ENCODE data around the gene NDUFS2. TPM values are rescaled to one million over a fixed set of nuclear protein-coding genes. Genes with fewer than 3 reads are reported as not detected.

Gene NDUFS2
- total and polyA plus RNA-seq, 2 of the 8 experiments (the other 6 are each of a cell fraction or from before 2014, with no cell fraction given) = 95.1 to 113 TPM

GRCh38 chr1:161159913-161160243 lies 42.3 kb upstream of the NDUFS2 start:
- H4K91ac ChIP-seq (replicated peaks; ENCODE audit: insufficient read length, low read length) = no peak overlapping the region
- H3K18ac ChIP-seq (ENCODE audit: extremely low read depth, low read length) = no peak overlapping the region; the same call in 1 of the 2 replicates
- peak overlapping the region; percentile 68 to 83 (median 73) for H3K9ac ChIP-seq (replicated peaks in 1 of 4; ENCODE audit: extremely low read depth in 1 of 4, low read depth in 3 of 4, low read length in 3 of 4)
- no peak for FAIRE-seq
- 0 out of 2 replicates have a peak overlapping the region, but pooled peaks have one; percentile 40 for H2BK15ac ChIP-seq (ENCODE audit: low read length)
- peaks cover 2 to 12% (median 7%) of the 10 kb centered on the region in 4 experiments; a peak in 5 of 8 replicates for H3K36me3 ChIP-seq (ENCODE audit: control insufficient read depth in 2 of 4, insufficient read depth in 4 of 4, low read length in 3 of 4)
- no peak overlapping the region for H3K14ac ChIP-seq (ENCODE audit: insufficient read length)
- H3K9me3 ChIP-seq (ENCODE audit: insufficient read depth in 2 of 2, low read depth in 1 of 2, low read length in 1 of 2) = no peaks in the 10 kb centered on the region
- H3K4ac ChIP-seq (replicated peaks; ENCODE audit: insufficient read length, low read depth, low read length) = no peak overlapping the region
- H2BK120ac ChIP-seq (replicated peaks; ENCODE audit: low read depth, low read length) = no peak overlapping the region
- H4K8ac ChIP-seq (ENCODE audit: extremely low read depth, insufficient read depth, low read length) = peak overlapping the region; percentile 95
- CTCF ChIA-PET (ENCODE audit: partially characterized antibody) = interaction anchor here (1.1 kb wide), 1 partner anchor 11 kb away, joined by 3 read pairs; no protein-coding TSS in a partner anchor
- no peak overlapping the region for H3K56ac ChIP-seq (replicated peaks; ENCODE audit: insufficient read length, low read depth, low read length)
- H2BK5ac ChIP-seq (ENCODE audit: low read depth, low read length) = 0 out of 2 replicates have a peak overlapping the region, but pooled peaks have one; percentile 21
- 25% methylated on average over 11 of the region's 11 CpGs; no CpG with 5 or more reads in 1 of the 2 experiments for WGBS, 2 experiments (ENCODE audit: extremely low coverage in 1 of 2, insufficient coverage in 1 of 2, insufficient read length in 1 of 2, insufficient replicate concordance in 2 of 2, low coverage in 1 of 2, low lambda C conversion rate in 2 of 2, missing lambda C conversion rate in 1 of 2)
- POLR2A ChIA-PET (ENCODE audit: partially characterized antibody) = interaction anchor here (13.6 kb wide), 1 partner anchor 25 kb away, joined by 130 read pairs; the partner anchor contains the start of gene DEDD
- no peaks in the 10 kb centered on the region for H3K27me3 ChIP-seq (replicated peaks in 1 of 4; ENCODE audit: control insufficient read depth in 3 of 4, extremely low read depth in 1 of 4, insufficient read depth in 3 of 4, low read length in 3 of 4)
- H4K5ac ChIP-seq (ENCODE audit: insufficient read length, low read depth, low read length) = peak overlapping the region; percentile 57
- no peak overlapping the region for H2BK20ac ChIP-seq (ENCODE audit: low read length)
- peak overlapping the region; percentile 63 to 97 for H3K4me2 ChIP-seq (ENCODE audit: insufficient read depth in 1 of 2, low read depth in 2 of 2, low read length in 2 of 2)
- DNase-seq (ENCODE audit: low read depth in 1 of 2, low spot score in 2 of 2) = no peak
- peaks cover 6% of the 10 kb centered on the region for H3K23me2 ChIP-seq (ENCODE audit: low read depth, low read length)
- TF ChIP-seq CTBP2 (IDR thresholded peaks at IDR 0.05; ENCODE audit: borderline replicate concordance, insufficient read depth, insufficient read length, low read length) = no peak
- TF ChIP-seq CREB1 (IDR thresholded peaks at IDR 0.05) = no peak
- TF ChIP-seq POLR2AphosphoS5 (IDR thresholded peaks at IDR 0.05; ENCODE audit: low read depth, low read length) = 0 out of 2 replicates have a peak, but pooled peaks have one; percentile 42
- no peak for TF ChIP-seq CTCF (IDR thresholded peaks at IDR 0.05; ENCODE audit: control extremely low read depth in 1 of 3, insufficient read depth in 1 of 3, low read depth in 1 of 3, low read length in 3 of 3)
- TF ChIP-seq BRCA1 (IDR thresholded peaks at IDR 0.05; ENCODE audit: low read depth, low read length) = no peak
- TF ChIP-seq ASH2L (IDR thresholded peaks at IDR 0.05; ENCODE audit: low read length) = peak; percentile 4
- H2AK5ac ChIP-seq (ENCODE audit: low read depth, low read length) = no peak overlapping the region; the same call in 1 of the 2 replicates
- 0 out of 2 replicates have a peak overlapping the region, but pooled peaks have one; percentile 55 for H2BK12ac ChIP-seq (ENCODE audit: low read depth, low read length)
- peaks cover 0 to 15% (median 4%) of the 10 kb centered on the region in 4 experiments; a peak in 4 of 7 replicates for H3K4me1 ChIP-seq (replicated peaks in 1 of 4; ENCODE audit: control insufficient read depth in 3 of 4, insufficient read depth in 4 of 4, low read length in 3 of 4)
- H3K23ac ChIP-seq (ENCODE audit: insufficient read length) = no peak overlapping the region
- no peaks in the 10 kb centered on the region; the same call in 1 of the 2 replicates for H3K79me1 ChIP-seq (ENCODE audit: low read depth, low read length)
- peak overlapping the region; percentile 63 for H3K27ac ChIP-seq (ENCODE audit: low read depth, low read length)
- no peaks in the 10 kb centered on the region for H4K20me1 ChIP-seq (replicated peaks in 1 of 2; ENCODE audit: control insufficient read depth in 1 of 2, insufficient read depth in 2 of 2, low read length in 2 of 2)
- no peaks in the 10 kb centered on the region; a peak in 1 of 4 replicates for H3K79me2 ChIP-seq (ENCODE audit: control insufficient read depth in 1 of 2, insufficient read depth in 2 of 2, low read length in 2 of 2)
- H3K4me3 ChIP-seq (ENCODE audit: extremely low read depth in 1 of 4, insufficient read depth in 2 of 4, low read depth in 3 of 4, low read length in 4 of 4) = peak overlapping the region; percentile 62 to 80 (median 72)
- no peak overlapping the region for H2AFZ ChIP-seq (ENCODE audit: low read length)

Data from H1 (cell line).